T47D (cell line): ENCODE data around the gene TRAF6.
"Not testable (repeated sequence)": the region's sequence is repeated elsewhere in the genome, so short reads cannot be mapped to it uniquely, and the experiment has no call there.

Experiments
- DNase-seq, 2 experiments: peaks; one replicate each; pipeline versions ENCODE4 v3.0.0 to v3.0.0-alpha.2; 2011 to 2012; ENCODE audit warnings: low read depth in 1 of 2, low spot score in 1 of 2
- JUND ChIP-seq: IDR thresholded peaks from 2 replicates; pipeline ENCODE4 v1.6.1; 2012; ENCODE audit warnings: low read depth
- in situ Hi-C: cut with HindIII; loops from 2 replicates; pipeline ENCODE4 v1.10.0; 2016; ENCODE audit warnings: low sequenced_read_pairs, low pct_unique_long_range_greater_than_20kb

Gene TRAF6

DNA sequence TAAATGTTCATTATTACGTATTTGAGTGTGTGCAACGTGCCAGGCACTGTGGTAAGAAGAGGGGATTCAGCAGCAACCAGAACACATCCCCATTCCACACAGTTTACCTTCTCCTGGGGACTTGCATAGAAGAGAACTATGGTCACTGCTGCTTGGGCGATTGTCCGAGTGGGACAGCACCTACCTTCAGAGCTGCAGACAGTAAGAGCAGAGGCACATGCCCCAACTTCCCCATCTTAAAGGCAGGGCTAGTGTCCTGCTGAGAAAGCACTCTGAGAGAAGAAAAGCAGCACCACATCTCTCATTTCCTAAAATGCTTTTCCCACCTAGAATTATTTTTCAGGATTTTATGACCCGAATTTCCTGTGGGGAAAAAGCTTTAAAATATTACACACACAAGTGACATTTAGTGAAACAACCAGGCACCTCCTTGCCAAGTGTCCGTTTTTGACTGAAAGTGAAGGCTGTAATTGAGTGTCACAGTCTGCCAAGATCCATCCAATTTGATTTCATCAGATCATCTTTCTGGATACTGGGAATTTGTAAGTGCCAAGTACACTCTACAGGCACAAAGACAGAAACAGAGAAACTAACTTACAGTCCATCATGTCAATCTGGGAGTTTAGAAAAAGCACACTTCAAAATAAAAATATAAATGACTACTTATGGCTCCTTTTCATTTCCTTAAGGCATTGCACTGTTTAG lies 24.6 kb downstream of the TRAF6 start:
- in situ Hi-C loops = no loop called here
- DNase-seq = no peak
- no peak for TF ChIP-seq JUND

DNA sequence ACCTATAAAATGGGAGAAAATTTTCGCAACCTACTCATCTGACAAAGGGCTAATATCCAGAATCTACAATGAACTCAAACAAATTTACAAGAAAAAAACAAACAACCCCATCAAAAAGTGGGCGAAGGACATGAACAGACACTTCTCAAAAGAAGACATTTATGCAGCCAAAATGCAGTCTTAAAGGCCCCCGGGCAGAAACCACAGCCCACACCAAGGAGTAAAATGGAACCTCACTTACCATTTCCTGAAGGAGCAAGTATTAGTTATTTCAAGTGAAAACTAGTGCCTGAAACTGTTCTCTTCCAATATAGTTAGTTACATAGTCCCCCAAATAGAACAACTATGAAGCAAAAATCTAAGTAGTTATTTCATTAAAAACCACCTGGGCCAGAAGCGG lies 27.0 kb downstream of the TRAF6 start:
- DNase-seq, in situ Hi-C loops: not testable (repeated sequence)

DNA sequence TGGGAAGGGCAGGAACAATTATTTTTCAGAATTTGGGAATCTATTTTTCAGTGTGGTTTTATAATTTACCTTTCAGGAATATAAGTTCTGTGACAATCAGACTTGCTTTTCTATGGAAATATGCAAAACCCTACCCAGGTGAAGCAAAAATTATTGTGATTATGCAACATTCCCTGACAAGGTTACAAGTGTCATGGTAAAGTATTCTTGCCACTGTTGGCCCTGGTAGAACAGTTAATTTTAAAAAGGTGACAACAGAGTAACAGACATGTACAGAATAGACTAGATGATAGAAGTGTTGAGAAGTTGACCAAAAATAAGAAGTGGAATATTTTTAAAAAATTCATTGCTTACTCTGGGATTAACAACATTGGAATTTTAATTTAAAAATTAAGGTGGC lies 29.2 kb downstream of the TRAF6 start:
- in situ Hi-C loops = no loop called here
- no peak for TF ChIP-seq JUND

DNA sequence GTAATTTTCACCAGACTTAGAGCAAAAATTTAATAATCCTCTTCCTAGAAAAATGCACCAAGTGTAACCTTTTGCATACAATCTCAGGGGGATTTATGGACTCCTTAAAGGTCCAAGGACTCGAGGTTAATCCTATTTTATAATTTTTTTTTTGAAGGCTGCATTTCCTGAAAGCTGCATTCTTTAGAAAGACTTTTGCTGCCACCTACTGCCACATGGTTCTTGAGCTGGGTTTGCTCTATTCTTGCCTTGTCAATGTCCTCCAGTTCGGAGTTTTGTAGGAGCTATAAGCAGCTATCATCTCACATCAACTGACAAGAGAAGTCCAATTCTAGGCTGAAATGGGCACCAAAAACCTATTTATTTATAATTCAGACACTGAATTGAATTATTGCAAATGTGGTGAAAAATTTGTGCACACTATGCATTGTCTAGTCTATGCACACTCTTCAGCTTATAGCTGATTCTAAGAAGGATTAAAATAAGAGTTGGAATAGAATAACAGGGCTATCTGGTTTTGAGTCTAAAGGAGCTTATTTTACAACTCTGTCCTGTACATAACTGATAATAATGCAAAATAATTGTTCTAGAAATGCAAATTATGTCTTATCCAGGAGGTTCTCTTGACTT lies 31.3 kb downstream of the TRAF6 start:
- no peak for TF ChIP-seq JUND
- in situ Hi-C loops = no loop called here
- DNase-seq = peak; percentile 49 to 76

More for the DNA sequence above, 29.2 kb downstream of the TRAF6 start:
- no peak for DNase-seq

DNA sequence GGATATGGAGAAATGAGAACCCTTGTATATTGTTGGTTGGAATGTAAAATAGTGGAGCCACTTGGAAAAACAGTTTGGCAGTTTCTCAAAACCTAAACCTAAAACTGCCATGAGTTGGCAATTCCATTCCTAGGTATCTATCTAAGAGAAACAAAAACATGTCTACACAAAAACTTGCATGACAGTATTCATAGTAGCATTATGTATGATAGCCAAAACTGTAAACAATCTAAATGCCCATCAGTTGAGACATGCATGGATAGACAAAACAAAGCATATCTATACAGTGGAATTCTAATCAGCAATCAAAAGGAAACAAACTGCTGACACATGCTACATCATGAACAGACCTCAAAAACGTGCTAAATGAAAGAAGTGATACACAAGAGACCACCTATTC lies 34.9 kb downstream of the TRAF6 start:
- no peak for TF ChIP-seq JUND
- in situ Hi-C loops = no loop called here
- DNase-seq = no peak

DNA sequence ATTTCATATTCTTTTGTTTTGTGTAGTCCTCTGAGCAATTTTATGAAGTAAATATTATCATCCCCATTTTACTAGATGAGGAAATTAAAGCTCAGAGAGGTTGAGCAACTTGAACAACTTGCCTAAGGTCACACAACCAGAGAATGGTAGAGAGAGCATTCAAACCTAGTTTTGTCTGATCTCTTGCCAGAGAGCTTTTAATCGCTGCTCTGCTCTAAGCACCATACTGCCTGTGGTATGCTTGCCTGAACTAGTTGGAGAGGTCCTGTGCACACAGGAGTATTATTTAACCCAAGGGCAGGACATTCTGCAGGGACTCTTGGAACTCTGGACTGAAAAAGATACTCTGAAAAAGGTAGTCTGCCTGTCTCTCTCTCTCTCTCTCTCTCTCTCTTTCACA lies 38.5 kb downstream of the TRAF6 start:
- in situ Hi-C loops = no loop called here
- peak in 1 of 2 experiments; percentile 27 for DNase-seq
- no peak for TF ChIP-seq JUND

DNA sequence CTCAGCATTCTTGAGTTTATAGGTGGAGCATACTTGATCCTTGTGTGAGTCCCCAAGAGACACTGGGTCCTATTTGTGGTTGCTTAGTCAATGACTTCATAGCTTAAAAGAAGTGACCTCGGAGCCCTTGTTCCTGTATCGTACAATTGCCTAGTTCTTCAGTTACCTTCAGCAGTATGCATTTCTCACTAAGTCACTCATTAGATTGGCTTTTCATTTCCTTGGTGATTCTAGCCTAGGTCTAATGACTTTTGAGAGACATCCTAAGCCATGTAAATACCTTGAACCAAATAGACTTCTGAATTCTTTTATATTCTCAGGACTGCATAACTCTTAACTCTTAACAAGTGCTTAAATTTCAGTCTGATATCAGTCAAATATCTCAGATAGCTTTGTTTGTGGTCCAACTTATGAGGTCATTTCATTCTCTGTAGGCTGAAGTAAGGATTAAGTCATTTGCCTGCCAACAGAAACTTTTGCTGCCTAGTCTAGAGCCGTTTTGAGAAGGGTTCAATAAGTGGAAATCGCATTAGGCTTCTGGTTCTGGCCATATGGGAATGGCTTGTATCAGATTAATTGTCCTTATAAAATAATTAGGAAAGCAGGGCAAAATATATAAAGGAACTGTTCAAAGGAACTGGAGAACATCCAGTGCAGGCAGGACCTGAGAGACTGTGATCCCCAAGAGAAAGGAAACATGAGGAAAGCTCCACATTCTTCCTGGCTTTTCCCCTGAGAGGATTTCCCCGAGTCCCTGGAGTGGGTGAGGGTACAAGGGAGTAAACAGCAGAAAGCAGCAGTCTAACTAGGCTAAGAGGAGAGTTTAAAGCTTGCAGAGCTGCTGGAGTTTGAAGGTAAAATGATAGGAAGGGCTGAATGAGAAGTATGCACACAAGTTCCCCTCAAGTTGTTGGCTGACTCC lies 39.9 kb downstream of the TRAF6 start:
- DNase-seq = no peak
- in situ Hi-C loops = no loop called here

DNA sequence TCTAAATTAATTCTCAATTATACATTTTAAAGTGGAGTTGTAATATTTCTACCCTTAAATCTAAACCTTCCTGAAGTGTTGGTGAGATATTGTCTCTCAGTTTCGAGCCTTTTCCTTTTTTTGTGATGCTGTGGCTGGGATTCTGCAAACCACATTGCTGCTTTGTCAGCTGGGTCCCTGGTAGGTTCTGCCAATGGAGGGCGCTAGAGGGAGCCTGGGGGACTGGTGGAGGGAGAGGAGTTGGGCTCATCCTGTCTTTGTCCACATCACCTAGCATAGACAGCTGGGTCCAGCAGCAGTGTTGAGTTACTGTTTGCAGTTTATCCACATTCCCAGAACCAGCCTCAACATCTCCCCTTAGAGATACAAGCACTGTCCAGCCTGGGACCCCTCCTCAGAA lies 41.0 kb downstream of the TRAF6 start:
- in situ Hi-C loops = no loop called here
- DNase-seq = no peak
- TF ChIP-seq JUND = no peak

More for the DNA sequence above, 39.9 kb downstream of the TRAF6 start:
- TF ChIP-seq JUND = no peak

DNA sequence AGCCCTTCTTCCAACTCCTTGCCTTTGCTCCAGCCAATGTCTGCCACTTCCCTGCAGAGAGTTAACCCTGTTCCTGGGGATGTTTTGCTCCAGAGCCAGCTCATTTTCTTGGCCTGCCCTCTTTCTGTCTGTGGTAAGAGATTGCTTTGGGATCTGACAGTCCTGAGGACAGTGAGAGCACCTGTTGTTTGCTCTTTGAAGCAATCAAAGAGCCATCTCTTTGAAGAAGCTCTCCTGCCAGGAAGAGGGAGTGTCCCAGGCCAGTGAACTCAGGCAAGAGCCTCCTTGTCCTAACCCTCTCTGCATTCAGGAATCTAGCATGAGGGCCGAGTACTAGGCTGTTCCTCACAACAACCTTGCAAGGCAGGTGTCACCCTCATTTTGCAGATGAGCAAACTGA lies 42.2 kb downstream of the TRAF6 start:
- in situ Hi-C loops = no loop called here

DNA sequence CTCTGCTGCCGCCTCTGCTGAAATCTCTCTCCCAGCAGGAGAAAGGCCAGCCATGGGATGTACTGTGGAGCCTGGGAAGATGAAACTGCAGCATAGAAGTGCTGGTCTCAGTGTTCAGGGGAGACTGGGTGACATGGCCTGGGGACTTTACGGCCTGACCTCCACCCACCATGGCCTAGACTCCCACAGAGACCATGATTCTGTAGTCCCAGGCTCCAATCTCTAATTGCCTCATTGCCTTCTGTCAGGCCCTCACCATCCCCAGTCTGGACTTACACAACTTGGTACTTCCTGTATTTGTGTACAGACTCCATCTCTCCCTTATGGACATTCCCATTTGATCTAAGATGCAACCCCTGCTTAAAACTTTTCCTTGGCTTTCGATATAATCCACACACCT lies 43.1 kb downstream of the TRAF6 start:
- TF ChIP-seq JUND = no peak
- in situ Hi-C loops = no loop called here
- DNase-seq = no peak

More for the DNA sequence above, 42.2 kb downstream of the TRAF6 start:
- TF ChIP-seq JUND = no peak
- no peak for DNase-seq

DNA sequence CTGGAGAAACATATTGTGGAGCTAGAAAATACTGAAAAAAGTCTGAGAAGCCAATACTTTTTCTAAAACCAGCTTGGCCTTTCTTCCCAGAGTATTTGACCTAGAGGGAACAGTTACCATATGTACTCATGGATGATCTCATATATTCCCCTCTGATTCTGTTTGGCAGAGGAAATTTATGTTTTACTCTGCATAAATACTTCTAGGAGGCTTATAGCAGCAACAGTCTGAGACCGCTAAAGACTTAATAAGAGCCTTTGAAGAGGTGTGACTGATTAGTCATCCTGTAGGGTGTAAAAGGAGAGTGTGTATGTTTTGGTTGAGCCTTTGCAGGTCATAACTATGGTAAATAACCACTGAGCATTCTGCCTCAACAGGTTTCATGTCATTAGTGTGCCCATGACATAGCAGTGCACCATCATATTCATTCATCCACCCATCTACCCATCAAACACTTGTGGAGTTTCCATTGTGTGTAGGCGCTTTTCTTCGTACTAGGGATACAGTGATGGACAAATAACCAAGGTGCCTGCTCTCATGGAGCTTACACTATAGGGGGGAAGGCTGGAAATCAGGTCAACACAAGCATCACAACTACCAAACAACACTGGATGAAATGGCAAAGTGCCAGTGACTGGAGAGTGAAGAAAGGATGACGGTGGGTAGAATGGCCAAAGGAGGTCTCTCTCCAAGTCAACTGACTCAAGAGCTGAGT lies 44.5 kb downstream of the TRAF6 start:
- no peak for TF ChIP-seq JUND
- in situ Hi-C loops = no loop called here
- no peak for DNase-seq

DNA sequence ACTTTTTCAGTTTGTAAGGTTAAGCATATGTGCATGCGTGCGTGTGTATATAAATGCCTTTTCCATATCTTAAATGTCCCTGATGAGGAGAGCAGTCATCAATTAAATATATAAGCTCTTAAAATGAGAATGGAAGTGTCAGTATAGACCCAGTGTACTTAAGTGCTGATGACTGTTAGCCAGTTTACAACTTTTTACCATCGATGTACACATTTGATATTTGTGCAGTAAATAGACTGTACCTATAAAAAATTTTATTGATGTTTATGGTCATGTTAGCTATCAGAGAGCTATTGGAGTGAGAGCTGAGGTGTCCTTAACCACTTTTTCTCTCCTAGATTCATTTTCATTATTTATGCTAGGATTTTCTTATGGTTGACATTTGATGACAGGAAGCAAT lies 45.4 kb downstream of the TRAF6 start:
- no peak for DNase-seq
- in situ Hi-C loops = no loop called here
- TF ChIP-seq JUND = 0 out of 2 replicates have a peak, but pooled peaks have one; percentile 18
